ENCODE results near the gene ERMAP. TPM values are rescaled to one million over a fixed set of nuclear protein-coding genes. Genes with fewer than 3 reads are reported as not detected.
"Not testable (repeated sequence)": the region's sequence is repeated elsewhere in the genome, so short reads cannot be mapped to it uniquely, and the experiment has no call there.

Gene ERMAP
- total RNA-seq, 4 donors from 2014 or later = 11.2 to 15.3 (median 13.6) TPM

GRCh38 chr1:42849944-42850343, 33.0 kb downstream of the ERMAP start:
- Histone ChIP-seq H3K4me1 (peaks cover 0 to 17% (median 9%) of the 10 kb centered on the region in 4 donors), H3K36me3 (peaks cover 0 to 11% (median 0%) of the 10 kb centered on the region in 3 donors), H3K9me3 (no peaks in the 10 kb centered on the region), H3K27me3 (no peaks in the 10 kb centered on the region), H3K27ac (no peak overlapping the region), H3K4me3 (no peak overlapping the region)
- no peak for TF ChIP-seq CTCF (IDR thresholded peaks at IDR 0.05)
- no peak for TF ChIP-seq POLR2A (IDR thresholded peaks at IDR 0.05)
- DNase-seq = no peak

- H3K27me3 ChIP-seq = no peaks in the 10 kb centered on the region
- H3K4me3 ChIP-seq = no peak overlapping the region
- H3K9me3 ChIP-seq = no peaks in the 10 kb centered on the region
- TF ChIP-seq CTCF (IDR thresholded peaks at IDR 0.05) = no peak
- TF ChIP-seq POLR2A (IDR thresholded peaks at IDR 0.05) = no peak
- H3K27ac ChIP-seq = no peak overlapping the region
- DNase-seq = no peak
- peaks cover 0 to 12% (median 6%) of the 10 kb centered on the region in 4 donors for H3K4me1 ChIP-seq
- H3K36me3 ChIP-seq = peaks cover 0 to 11% (median 0%) of the 10 kb centered on the region in 3 donors
These were observed 34.5 kb downstream of the ERMAP start for GRCh38 chr1:42851420-42851819.

- DNase-seq = no peak
- Histone ChIP-seq H3K9me3 (no peaks in the 10 kb centered on the region), H3K4me1 (peaks cover 0 to 11% (median 6%) of the 10 kb centered on the region in 4 donors), H3K27ac (no peak overlapping the region), H3K27me3 (no peaks in the 10 kb centered on the region), H3K36me3 (peaks cover 0 to 11% (median 0%) of the 10 kb centered on the region in 3 donors), H3K4me3 (no peak overlapping the region)
- TF ChIP-seq CTCF (IDR thresholded peaks at IDR 0.05) = no peak
- TF ChIP-seq POLR2A (IDR thresholded peaks at IDR 0.05) = no peak
These were observed 35.2 kb downstream of the ERMAP start for GRCh38 chr1:42851960-42852607.

GRCh38 chr1:42852608-42852980, 35.7 kb downstream of the ERMAP start:
- no peak for DNase-seq
- Histone ChIP-seq H3K27me3 (no peaks in the 10 kb centered on the region), H3K4me3 (no peak overlapping the region), H3K36me3 (peaks cover 0 to 11% (median 0%) of the 10 kb centered on the region in 3 donors), H3K9me3 (no peaks in the 10 kb centered on the region), H3K27ac (no peak overlapping the region), H3K4me1 (peaks cover 0 to 6% (median 3%) of the 10 kb centered on the region in 4 donors)
- TF ChIP-seq CTCF (IDR thresholded peaks at IDR 0.05) (no peak), POLR2A (IDR thresholded peaks at IDR 0.05) (no peak)

GRCh38 chr1:42853116-42853884, 36.4 kb downstream of the ERMAP start:
- no peak overlapping the region for H3K4me3 ChIP-seq
- TF ChIP-seq POLR2A (IDR thresholded peaks at IDR 0.05) (no peak), CTCF (IDR thresholded peaks at IDR 0.05) (no peak)
- H3K27me3 ChIP-seq = no peaks in the 10 kb centered on the region
- DNase-seq = no peak
- H3K4me1 ChIP-seq = no peaks in the 10 kb centered on the region
- H3K9me3 ChIP-seq = no peaks in the 10 kb centered on the region
- H3K27ac ChIP-seq = no peak overlapping the region
- peaks cover 0 to 11% (median 0%) of the 10 kb centered on the region in 3 donors for H3K36me3 ChIP-seq

GRCh38 chr1:42856554-42856953, 39.6 kb downstream of the ERMAP start:
- H3K9me3 ChIP-seq, H3K4me3 ChIP-seq, H3K4me1 ChIP-seq, H3K36me3 ChIP-seq, H3K27me3 ChIP-seq, DNase-seq, H3K27ac ChIP-seq: not testable (repeated sequence)

GRCh38 chr1:42859366-42859765, 42.4 kb downstream of the ERMAP start:
- H3K36me3 ChIP-seq, H3K4me3 ChIP-seq, H3K4me1 ChIP-seq, H3K9me3 ChIP-seq, H3K27ac ChIP-seq, DNase-seq, H3K27me3 ChIP-seq: not testable (repeated sequence)

Measured in Peyer's patch (tissue), 4 donors.